ENCODE results near the gene HSD17B1. TPM values are rescaled to one million over a fixed set of nuclear protein-coding genes. Genes with fewer than 3 reads are reported as not detected.

Gene HSD17B1
- total and polyA plus RNA-seq, 2 of the 13 experiments (the other 11 are each of a cell fraction or from before 2014, with no cell fraction given): 0.54 to 0.93 TPM

GRCh38 chr17:42536048-42536371 is 16.7 kb upstream of the HSD17B1 start, which contains the start of gene NAGLU (continued):
- TF ChIP-seq, protein P1, sequence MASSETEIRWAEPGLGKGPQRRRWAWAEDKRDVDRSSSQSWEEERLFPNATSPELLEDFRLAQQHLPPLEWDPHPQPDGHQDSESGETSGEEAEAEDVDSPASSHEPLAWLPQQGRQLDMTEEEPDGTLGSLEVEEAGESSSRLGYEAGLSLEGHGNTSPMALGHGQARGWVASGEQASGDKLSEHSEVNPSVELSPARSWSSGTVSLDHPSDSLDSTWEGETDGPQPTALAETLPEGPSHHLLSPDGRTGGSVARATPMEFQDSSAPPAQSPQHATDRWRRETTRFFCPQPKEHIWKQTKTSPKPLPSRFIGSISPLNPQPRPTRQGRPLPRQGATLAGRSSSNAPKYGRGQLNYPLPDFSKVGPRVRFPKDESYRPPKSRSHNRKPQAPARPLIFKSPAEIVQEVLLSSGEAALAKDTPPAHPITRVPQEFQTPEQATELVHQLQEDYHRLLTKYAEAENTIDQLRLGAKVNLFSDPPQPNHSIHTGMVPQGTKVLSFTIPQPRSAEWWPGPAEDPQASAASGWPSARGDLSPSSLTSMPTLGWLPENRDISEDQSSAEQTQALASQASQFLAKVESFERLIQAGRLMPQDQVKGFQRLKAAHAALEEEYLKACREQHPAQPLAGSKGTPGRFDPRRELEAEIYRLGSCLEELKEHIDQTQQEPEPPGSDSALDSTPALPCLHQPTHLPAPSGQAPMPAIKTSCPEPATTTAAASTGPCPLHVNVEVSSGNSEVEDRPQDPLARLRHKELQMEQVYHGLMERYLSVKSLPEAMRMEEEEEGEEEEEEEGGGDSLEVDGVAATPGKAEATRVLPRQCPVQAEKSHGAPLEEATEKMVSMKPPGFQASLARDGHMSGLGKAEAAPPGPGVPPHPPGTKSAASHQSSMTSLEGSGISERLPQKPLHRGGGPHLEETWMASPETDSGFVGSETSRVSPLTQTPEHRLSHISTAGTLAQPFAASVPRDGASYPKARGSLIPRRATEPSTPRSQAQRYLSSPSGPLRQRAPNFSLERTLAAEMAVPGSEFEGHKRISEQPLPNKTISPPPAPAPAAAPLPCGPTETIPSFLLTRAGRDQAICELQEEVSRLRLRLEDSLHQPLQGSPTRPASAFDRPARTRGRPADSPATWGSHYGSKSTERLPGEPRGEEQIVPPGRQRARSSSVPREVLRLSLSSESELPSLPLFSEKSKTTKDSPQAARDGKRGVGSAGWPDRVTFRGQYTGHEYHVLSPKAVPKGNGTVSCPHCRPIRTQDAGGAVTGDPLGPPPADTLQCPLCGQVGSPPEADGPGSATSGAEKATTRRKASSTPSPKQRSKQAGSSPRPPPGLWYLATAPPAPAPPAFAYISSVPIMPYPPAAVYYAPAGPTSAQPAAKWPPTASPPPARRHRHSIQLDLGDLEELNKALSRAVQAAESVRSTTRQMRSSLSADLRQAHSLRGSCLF (CRISPR knock-in tag; IDR thresholded peaks at IDR 0.05; ENCODE audit: borderline replicate concordance): peak; percentile 85; the same call in 1 of the 2 replicates
- TF ChIP-seq ZNF775 (CRISPR knock-in tag; IDR thresholded peaks at IDR 0.05; ENCODE audit: borderline replicate concordance) (no peak), ZNF776 (CRISPR knock-in tag; IDR thresholded peaks at IDR 0.05) (no peak), ZNF253 (CRISPR knock-in tag; IDR thresholded peaks at IDR 0.05; ENCODE audit: borderline replicate concordance) (no peak), MXD4 (CRISPR knock-in tag; IDR thresholded peaks at IDR 0.05) (peak; percentile 92), PAF1 (CRISPR knock-in tag; IDR thresholded peaks at IDR 0.05) (no peak), JARID2 (CRISPR knock-in tag; IDR thresholded peaks at IDR 0.05; ENCODE audit: insufficient replicate concordance) (no peak), ADNP (CRISPR knock-in tag; IDR thresholded peaks at IDR 0.05) (no peak), U2AF2 (IDR thresholded peaks at IDR 0.05; ENCODE audit: low read depth, low read length) (no peak), ZFAT (CRISPR knock-in tag; conservative IDR thresholded peaks at IDR 0.05) (no peak), NR2F1 (CRISPR knock-in tag; IDR thresholded peaks at IDR 0.05) (peak in 1 of 2 experiments; percentile 39; a peak in 1 of 4 replicates), KLF11 (CRISPR knock-in tag; IDR thresholded peaks at IDR 0.05) (peak; percentile 44; the same call in 1 of the 2 replicates), DMTF1 (CRISPR knock-in tag; IDR thresholded peaks at IDR 0.05) (0 out of 2 replicates have a peak, but pooled peaks have one; percentile 6), ZZZ3 (CRISPR knock-in tag; IDR thresholded peaks at IDR 0.05; ENCODE audit: borderline replicate concordance) (no peak), ATM (IDR thresholded peaks at IDR 0.05; ENCODE audit: borderline replicate concordance) (no peak), EZH2 (conservative IDR thresholded peaks at IDR 0.05; ENCODE audit: low read depth, low read length) (no peak), ZBTB1 (CRISPR knock-in tag; IDR thresholded peaks at IDR 0.05; ENCODE audit: borderline replicate concordance) (no peak), ZBTB44 (CRISPR knock-in tag; IDR thresholded peaks at IDR 0.05) (no peak)
- TF ChIP-seq, protein P2, sequence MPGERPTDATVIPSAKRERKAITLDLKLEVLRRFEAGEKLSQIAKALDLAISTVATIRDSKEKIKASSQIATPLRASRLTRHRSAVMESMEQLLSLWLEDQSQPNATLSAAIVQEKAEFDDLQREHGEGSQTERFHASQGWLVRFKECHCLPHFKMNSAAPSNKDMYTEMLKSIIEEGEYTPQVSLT (CRISPR knock-in tag; IDR thresholded peaks at IDR 0.05; ENCODE audit: borderline replicate concordance, low read depth): no peak
